Effector CD8-positive, alpha-beta T cell (primary cell): ENCODE results near the gene ZPR1.
"Not testable (repeated sequence)": the region's sequence is repeated elsewhere in the genome, so short reads cannot be mapped to it uniquely, and the experiment has no call there.

ENCODE experiments used
- DNase-seq: peaks from one replicate; lab custom pipeline; 2025; lab: John Stamatoyannopoulos, UW
- total RNA-seq, 4 experiments: gene quantifications; one replicate each; lab custom pipeline; 2026; lab: John Stamatoyannopoulos, UW

The ZPR1 gene
- 94.7 to 150 (median 108) reads per million in 4 experiments for total RNA-seq

GRCh38 chr11:116787786-116788486, at the start of gene ZPR1:
ZPR1 (minus strand) TSS chr11:116788023; CDS start chr11:116787990, 33 bp downstream.
- peak; percentile 70 for DNase-seq

GRCh38 chr11:116836632-116836991, 48.8 kb upstream of the ZPR1 start:
- no peak for DNase-seq

- DNase-seq: peak; percentile 55
Observed at GRCh38 chr11:116835791-116836631, 48.2 kb upstream of the ZPR1 start.

GRCh38 chr11:116835042-116835772, 47.4 kb upstream of the ZPR1 start:
- no peak for DNase-seq

GRCh38 chr11:116834535-116835041, 46.8 kb upstream of the ZPR1 start:
- not testable (repeated sequence) for DNase-seq

- DNase-seq: no peak
Observed at GRCh38 chr11:116833816-116834534, 46.2 kb upstream of the ZPR1 start.

GRCh38 chr11:116833491-116833815, 45.6 kb upstream of the ZPR1 start:
- DNase-seq: no peak

- no peak for DNase-seq
Observed at GRCh38 chr11:116832350-116833290, 44.8 kb upstream of the ZPR1 start.

GRCh38 chr11:116831790-116832349, 44.0 kb upstream of the ZPR1 start:
- DNase-seq: no peak

GRCh38 chr11:116830184-116830912, 42.5 kb upstream of the ZPR1 start:
- DNase-seq: no peak

GRCh38 chr11:116829525-116830183, 41.8 kb upstream of the ZPR1 start, which contains the start of gene APOC3:
APOC3 (plus strand) TSS chr11:116829907; CDS start chr11:116830583, 676 bp downstream.
- no peak for DNase-seq

- DNase-seq: no peak
Observed at GRCh38 chr11:116828632-116829524, 41.1 kb upstream of the ZPR1 start.

GRCh38 chr11:116827461-116827860, 39.6 kb upstream of the ZPR1 start:
- no peak for DNase-seq

- DNase-seq: no peak
Observed at GRCh38 chr11:116826751-116827431, 39.1 kb upstream of the ZPR1 start.

GRCh38 chr11:116825854-116826750, 38.3 kb upstream of the ZPR1 start:
- DNase-seq: no peak

- DNase-seq: no peak
Observed at GRCh38 chr11:116825434-116825833, 37.6 kb upstream of the ZPR1 start.
